PFSK-1 (cell line): ENCODE data around the gene LRRC74B.
A peak's percentile ranks its signal among the peaks of the same experiment; 100 is the strongest.

ENCODE experiments used
- FOXP2 ChIP-seq: optimal IDR thresholded peaks from 2 replicates; pipeline ENCODE3; 2011; ENCODE audit warnings: borderline replicate concordance, control low read depth, inconsistent platforms; ENCODE audit not compliant: insufficient read depth; ENCODE audit errors: extremely low read length, extremely low read depth
- POLR2AphosphoS5 ChIP-seq: IDR thresholded peaks from 2 replicates; pipeline ENCODE4 v1.6.1; 2012; ENCODE audit warnings: low read depth, mild to moderate bottlenecking, control low read depth, low read length, moderate library complexity
- SIN3A ChIP-seq: IDR thresholded peaks from 2 replicates; pipeline ENCODE4 v1.6.1; 2012; ENCODE audit warnings: mild to moderate bottlenecking, low read length, moderate library complexity, borderline replicate concordance; ENCODE audit not compliant: insufficient read depth
- TAF1 ChIP-seq: IDR thresholded peaks from 2 replicates; pipeline ENCODE4 v1.6.1; 2012; ENCODE audit warnings: low read length, control low read depth, borderline replicate concordance; ENCODE audit not compliant: insufficient read depth
- TF ChIP-seq, protein P1 (sequence below), 2 experiments: IDR thresholded peaks; 2 replicates each; pipeline versions ENCODE4 v1.6.1 to v1.8.0; 2011 to 2012; ENCODE audit warnings: low read depth in 2 of 2, low read length in 2 of 2, control low read depth in 1 of 2, inconsistent platforms in 1 of 2, mild to moderate bottlenecking in 1 of 2, moderate library complexity in 1 of 2; ENCODE audit not compliant: insufficient read depth in 1 of 2

LRRC74B gene

DNA sequence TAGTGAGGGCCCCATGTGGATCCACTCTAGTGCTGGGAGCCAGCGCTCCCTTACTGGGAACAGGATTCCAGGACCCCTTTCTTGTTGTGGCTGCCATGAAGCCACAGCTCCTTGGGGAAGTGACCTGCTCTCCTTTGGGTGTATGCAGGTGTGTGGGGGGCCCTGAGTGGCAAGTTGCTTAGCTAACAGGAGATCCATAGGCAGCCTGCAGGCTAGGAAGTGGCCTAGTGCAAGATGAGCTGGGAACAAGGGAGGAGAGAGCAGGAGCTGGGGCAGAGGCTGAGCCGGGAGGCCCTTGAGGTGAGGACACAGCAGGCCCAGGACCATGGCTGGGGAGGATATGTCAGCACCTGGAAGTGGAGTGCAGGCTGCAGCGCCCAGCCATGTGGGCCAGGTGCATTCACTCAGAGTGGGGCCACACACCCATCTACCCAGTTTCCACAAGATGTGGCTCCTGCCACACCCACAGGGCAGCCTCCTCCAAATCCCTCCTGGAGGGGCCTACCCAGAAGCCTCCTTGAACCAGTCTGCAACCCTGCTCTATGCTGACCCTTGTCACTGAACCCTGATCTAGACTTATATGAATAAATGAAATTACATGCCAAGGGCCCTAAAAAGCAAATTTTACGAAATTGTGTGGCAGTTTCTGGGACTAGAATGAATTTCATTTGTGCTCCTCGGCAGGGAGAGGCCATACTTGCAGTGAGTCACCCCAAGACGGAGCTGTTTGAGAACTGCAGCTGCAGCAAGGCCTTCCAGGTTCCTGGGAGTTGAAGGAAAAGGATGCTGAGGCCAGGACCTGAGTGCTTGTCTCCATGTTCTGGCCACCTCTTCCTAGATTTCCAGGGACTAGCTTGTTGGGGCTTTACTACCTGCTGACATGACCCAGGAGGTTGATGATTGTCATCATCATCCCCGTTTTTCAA is 47.1 kb upstream of the LRRC74B start:
- TF ChIP-seq POLR2AphosphoS5 (peak; percentile 53), TAF1 (no peak)
- TF ChIP-seq, protein P1, sequence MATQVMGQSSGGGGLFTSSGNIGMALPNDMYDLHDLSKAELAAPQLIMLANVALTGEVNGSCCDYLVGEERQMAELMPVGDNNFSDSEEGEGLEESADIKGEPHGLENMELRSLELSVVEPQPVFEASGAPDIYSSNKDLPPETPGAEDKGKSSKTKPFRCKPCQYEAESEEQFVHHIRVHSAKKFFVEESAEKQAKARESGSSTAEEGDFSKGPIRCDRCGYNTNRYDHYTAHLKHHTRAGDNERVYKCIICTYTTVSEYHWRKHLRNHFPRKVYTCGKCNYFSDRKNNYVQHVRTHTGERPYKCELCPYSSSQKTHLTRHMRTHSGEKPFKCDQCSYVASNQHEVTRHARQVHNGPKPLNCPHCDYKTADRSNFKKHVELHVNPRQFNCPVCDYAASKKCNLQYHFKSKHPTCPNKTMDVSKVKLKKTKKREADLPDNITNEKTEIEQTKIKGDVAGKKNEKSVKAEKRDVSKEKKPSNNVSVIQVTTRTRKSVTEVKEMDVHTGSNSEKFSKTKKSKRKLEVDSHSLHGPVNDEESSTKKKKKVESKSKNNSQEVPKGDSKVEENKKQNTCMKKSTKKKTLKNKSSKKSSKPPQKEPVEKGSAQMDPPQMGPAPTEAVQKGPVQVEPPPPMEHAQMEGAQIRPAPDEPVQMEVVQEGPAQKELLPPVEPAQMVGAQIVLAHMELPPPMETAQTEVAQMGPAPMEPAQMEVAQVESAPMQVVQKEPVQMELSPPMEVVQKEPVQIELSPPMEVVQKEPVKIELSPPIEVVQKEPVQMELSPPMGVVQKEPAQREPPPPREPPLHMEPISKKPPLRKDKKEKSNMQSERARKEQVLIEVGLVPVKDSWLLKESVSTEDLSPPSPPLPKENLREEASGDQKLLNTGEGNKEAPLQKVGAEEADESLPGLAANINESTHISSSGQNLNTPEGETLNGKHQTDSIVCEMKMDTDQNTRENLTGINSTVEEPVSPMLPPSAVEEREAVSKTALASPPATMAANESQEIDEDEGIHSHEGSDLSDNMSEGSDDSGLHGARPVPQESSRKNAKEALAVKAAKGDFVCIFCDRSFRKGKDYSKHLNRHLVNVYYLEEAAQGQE (IDR thresholded peaks at IDR 0.05; ENCODE audit: insufficient read depth in 1 of 2, low read depth in 2 of 2, low read length in 2 of 2) = no peak

DNA sequence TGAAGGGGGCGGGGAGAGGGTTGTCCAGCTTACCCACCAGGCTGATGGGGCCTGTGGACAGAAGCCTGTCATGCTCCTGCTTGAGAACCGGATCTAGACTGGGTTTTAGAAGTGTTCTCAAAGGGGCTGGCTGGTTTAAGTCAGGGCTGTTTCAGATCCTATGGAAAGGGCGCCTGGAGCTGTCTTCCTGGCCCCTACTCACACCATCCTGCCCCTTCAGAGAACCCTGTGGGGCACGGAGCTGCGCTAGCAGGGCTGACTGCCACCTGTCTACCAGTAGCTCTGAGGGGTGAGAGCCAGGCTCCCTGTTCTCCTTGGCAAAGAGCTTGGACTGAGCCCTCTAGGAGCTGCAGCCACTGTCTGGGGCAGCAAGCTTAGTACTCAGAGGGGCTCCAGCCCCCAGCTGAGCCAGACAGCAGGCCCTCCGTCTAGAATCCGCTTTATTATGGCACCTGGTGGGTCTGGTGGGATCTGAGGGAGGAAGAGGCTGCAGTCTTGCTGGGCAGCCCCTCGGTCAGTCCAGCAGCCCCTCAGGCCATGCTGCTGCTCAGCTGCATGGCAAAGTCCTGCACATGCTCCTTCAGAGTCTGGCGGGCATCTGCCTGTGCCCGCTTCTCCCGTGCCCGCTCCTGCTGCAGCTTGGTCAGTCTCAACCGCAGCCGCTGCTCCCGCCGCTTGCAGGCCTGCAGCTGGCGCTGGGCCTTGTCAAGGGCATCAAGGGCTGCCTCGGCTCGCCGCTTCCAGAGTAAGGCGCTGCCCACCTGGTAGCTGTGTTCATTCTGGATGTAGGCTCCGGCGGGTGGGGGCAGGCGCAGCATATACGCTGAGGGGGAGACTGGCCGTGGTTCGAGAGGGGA is 46.2 kb upstream of the LRRC74B start:
- TF ChIP-seq SIN3A (no peak), POLR2AphosphoS5 (no peak)

DNA sequence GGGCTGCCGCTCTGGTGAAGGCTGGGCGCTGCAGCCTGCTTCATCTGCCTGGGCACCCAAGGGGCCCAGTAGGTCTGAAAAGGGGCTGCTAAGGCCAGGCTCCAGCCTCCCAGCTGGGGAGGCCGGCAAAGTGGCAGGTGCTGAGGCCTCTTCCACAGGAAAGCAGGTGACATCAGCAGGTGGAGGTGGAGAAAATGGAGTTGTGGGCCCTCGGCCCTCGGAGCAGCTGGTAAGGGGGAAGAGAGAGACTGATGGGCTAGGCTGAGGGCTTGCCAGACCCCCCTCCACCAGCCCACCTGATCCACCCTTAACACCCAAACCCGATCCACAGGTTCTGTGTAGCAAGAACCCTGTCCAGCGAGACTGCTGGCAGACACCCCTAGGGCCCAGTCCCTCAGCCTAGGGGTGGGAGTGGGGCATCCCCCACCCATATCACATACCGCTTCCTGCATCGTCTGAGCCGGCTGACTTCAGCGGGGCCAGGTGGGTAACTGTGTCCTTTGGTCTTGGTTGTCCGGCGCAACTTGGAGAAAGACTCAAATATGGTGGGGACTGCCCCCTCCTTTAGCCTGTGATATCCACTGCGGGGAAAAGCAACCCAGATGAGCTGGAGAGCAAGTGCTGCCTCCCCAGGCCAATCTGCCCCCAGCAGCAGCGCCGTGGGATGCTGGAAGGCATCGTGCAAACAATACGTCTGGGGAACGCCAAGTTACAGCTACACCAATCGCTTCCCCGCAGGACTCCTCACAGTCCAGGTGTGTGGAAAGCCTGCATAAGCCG is 45.3 kb upstream of the LRRC74B start:
- TF ChIP-seq, protein P1 (IDR thresholded peaks at IDR 0.05; ENCODE audit: insufficient read depth in 1 of 2, low read depth in 2 of 2, low read length in 2 of 2) = no peak
- 0 out of 2 replicates have a peak, but pooled peaks have one; percentile 37 for TF ChIP-seq POLR2AphosphoS5

DNA sequence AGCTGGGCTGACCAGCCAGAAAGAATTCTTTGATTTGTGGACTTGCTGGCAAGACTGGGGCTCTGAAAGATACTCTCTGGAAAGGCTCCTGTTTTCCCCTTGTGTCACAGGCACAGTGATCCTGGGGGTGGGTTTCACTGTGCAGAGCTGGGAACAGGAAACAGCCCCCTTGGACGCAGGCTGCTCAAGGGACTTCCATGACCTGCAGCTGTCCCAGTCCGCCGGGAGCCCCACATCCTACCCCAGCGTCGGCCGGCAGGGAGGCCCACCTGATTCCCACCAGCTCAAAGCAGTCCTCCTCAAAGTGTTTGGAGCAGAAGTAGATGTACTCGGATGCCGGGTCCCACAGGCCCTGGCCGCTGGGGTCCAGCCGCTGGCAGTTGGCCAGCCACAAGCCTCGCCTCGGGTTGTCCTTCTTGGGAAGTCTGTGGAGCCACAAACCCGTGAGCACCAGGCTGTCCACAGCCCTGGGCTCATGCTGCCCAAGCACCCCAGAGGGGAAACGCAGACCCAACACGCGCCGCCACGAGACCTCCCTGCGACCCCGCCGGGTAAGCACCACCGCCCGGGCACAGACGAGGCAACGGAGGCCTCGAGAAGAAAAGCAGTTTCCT is 44.7 kb upstream of the LRRC74B start:
- TF ChIP-seq SIN3A = no peak
- no peak for TF ChIP-seq TAF1
- no peak for TF ChIP-seq POLR2AphosphoS5
- TF ChIP-seq FOXP2 = no peak
- TF ChIP-seq, protein P1 (IDR thresholded peaks at IDR 0.05; ENCODE audit: insufficient read depth in 1 of 2, low read depth in 2 of 2, low read length in 2 of 2) = no peak

DNA sequence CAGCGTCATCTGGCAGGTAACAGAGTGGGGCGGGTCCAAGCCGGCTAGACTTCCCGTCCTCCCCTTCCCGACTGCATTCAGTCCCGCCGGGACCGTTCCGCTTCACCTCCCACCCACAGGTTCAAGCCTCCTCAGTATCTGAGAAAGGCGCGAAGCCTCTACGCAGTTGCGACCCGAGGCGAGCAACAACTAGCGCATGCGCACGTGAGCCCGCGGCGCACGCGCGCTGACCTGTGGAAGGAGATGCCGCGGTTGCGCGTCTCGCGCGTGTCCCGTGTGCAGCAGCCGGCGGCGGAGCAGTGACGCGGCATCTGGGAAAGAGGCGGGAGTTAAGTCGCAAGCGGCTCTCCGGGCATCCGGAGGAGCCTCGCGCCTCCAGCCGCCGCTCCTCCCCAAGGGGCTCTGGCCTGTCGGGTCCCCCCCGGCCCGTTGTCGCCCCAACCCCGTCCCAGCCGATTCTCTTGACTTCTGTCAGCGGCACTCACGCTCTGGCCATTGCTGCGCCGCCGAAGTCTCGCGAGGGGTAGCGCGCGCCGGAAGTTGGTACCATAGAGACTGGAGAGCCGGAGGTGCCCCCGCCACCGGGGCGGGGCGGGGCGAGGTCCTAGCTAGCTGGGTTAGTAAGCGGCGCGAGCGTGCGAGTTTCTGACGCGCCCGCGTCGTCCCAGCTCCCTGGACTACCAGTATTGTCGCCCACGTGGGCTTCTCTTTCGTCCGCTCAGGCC is 44.0 kb upstream of the LRRC74B start, which contains the start of gene THAP7:
Gene THAP7 (minus strand): TSS at position 518 of the 725 bp plus-strand sequence. CDS start 207 bp downstream, at position 311.
- TF ChIP-seq POLR2AphosphoS5 = peak; percentile 85
- TF ChIP-seq TAF1 = peak; percentile 87
- no peak for TF ChIP-seq SIN3A
- TF ChIP-seq, protein P1 (IDR thresholded peaks at IDR 0.05; ENCODE audit: insufficient read depth in 1 of 2, low read depth in 2 of 2, low read length in 2 of 2) = peak; percentile 23 to 37; a peak in 1 of 4 replicates
- peak; percentile 83 for TF ChIP-seq FOXP2
